Caki2 (cell line): Measurements from ENCODE around the gene HRK. TPM values are rescaled to one million over a fixed set of nuclear protein-coding genes. Genes with fewer than 3 reads are reported as not detected.

Source experiments
- DNase-seq: peaks from one replicate; pipeline ENCODE4 v3.0.0-alpha.2; 2015; ENCODE audit warnings: low read depth
- in situ Hi-C: cut with HindIII; loops from 2 replicates; pipeline ENCODE4 v1.10.0; 2016; ENCODE audit warnings: low sequenced_read_pairs, low pct_unique_long_range_greater_than_20kb, mixed read lengths
- total RNA-seq: library from RNA; depleted of rRNA; stranded (reverse); fragments of >200 nt; shearing (Covaris generic); gene quantifications from 2 replicates; pipeline ENCODE4 v1.2.3, GENCODE V29; 2014; ENCODE audit warnings: low replicate concordance

HRK gene
- total RNA-seq, 1 experiment from 2014 or later, result 0.54 TPM

DNA sequence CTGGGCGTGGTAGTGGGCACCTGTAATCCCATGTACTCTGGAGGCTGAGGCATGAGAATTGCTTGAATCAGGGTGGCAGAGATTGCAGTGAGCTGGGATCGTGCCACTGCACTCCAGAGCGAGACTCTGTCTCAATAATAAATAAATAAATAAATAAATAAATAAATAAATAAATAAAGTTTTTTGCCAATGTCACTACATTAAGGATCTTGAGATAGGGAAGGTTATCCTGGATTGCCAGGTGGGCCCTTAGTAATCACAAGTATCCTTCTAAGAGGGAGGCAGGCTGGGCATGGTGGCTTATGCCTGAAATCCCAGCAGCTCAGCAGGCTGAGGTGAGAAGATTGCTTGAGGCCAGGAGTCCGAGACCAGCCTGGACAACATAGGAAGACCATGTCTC is 25.0 kb upstream of the HRK start:
- in situ Hi-C loops, result no loop called here
- DNase-seq, result no peak

DNA sequence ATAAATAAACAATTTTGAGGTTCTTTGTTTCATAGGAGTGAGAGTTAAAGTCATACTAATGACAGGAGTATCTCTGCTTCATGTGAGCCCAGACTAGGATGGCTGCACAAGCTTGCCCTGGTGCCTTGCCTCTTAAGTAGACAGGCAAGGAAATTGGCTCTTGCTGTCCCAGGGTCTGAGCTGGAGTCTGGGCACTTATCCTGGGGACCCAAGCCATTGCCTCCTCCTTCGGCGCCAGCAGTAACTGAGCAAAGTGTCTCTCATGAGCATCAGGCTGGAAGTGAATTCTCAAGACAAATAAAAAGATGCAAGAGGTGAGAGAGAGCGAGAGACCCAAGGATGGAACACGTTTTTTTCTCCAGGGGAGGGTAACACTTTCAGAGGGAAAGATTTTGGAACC is 22.6 kb upstream of the HRK start:
- in situ Hi-C loops, result no loop called here
- no peak for DNase-seq

DNA sequence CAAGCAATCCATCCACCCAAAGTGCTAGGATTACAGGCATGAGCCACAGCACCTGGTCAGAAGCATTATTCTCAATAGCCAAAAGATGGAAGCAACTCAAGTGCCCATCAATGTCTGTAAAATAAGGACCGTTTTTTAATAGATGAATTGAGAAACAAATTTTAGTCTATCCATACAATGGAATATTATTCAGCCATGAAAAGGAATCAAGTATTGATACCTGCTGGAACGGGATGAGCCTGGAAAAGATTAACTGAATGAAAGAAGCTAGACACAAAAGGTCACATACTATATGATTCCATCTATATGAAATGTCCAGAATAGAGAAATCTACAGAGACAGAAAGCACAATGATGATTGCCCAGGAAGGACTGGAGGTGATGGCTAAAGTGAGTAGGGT is 20.4 kb upstream of the HRK start:
- DNase-seq, result no peak
- in situ Hi-C loops, result no loop called here

DNA sequence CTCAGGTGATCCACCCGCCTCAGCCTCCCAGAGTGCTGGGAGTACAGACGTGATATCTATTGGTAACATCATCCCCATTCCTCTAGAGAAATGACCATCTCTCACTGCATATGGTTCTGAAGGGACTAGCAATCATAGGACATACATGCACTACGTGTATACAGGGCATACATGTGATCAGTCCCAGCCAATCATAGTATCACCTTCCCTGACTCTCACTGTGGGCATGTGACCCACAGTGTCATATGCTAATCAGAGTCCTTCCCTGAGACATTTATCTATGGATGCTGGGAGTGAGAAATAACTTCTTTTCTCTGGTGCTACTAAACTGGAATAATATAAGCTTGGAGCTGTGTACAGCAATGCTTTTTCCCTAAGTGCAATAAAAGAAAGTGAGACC is 17.4 kb upstream of the HRK start:
- no peak for DNase-seq
- in situ Hi-C loops, result no loop called here

DNA sequence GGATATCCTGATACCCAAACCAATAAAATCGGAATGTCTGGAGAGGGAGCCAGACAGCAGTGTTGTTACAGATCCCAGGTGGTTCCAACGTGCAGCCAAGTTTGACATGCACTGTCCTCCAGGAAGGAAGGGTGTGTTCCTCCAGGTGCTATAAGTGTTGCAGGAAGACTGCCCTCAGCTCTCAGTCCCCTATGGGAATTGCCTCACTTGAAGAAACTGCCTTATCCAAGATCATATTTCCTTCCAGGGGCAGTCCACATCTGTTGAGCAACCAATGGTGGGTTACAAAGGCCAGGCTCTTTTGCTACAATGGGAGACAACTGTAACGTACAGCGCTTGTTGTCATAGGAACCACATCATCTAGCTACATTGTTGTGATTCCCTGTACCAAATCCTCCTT is 16.2 kb upstream of the HRK start:
- no peak for DNase-seq
- in situ Hi-C loops, result no loop called here

DNA sequence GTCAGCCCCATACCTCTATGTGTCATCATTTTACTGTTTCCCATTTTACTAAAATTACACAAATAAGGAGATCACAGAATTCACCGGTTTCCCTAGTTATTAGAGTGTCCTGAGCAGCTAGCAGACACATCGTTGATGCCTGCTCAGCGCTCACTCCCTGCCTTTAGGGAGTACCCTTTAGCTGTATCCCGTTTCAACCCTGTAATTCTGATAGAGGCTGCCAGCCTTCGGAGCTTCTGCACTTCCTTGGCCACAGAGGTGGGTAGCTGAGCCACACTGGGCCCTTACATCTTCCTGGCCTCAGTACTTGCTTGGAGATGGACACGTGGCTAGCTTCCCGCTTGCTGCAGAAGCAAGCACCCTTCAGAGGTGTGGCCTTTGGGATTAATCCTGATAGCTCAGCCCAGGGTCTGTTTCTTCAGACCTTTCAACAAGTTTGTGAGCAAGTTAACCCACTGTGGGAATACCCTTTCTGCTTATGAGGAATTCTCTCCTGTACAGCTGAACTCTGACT is 15.2 kb upstream of the HRK start:
- in situ Hi-C loops, result no loop called here
- no peak for DNase-seq

DNA sequence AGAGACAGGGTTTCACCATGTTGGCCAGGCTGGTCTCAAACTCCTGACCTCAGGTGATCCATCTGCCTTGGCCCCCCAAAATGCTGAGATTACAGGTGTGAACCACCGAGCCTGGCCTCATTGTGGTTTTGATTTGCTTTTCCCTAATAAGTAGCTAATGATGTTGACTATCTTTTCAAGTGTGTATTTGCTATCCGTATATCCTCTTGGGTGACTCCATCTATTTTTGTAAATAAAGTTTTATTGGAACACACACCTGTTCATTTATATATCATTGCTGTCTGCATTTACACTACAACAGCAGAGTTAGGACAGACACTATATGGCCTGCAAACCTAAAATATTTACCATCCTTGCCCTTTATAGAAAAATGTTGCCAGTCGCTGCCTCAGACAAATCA is 13.7 kb upstream of the HRK start:
- no peak for DNase-seq
- in situ Hi-C loops, result no loop called here

DNA sequence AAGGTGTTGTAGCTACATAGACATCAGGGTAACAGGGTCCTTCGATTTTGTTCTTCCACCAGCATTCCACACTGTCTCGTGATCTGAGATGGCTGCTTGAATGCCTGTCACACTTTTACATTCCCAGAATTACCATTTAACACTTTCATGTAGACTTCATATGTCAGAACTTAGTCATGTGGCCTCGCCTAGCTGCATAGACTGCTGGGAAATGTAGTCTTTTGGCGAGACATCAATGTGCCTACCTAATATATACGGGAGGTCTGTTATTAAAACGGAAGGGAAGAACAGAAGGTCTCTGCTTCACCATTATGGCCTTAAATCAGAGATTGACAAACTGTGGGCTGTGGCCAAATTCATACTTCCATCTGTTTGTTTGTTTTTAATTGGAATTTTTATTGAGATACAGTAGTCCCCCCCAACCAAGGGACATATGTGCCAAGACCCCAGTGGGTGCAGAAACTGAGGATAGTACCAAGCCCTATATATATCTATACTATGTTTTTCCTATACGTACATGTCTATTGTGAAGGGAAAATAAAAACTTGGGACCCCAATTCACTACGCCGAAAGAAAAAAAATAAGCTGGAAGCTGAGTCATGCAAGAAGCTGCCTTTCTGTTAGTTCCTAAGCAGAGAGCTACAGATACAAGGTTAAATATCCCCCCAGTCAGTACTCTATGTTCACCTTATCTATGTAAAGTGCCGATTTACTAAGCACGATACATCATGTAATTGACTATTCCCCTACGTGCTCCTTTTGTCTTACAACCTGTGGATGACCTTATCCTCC is 11.3 kb upstream of the HRK start:
- DNase-seq, result no peak
- in situ Hi-C loops, result no loop called here

DNA sequence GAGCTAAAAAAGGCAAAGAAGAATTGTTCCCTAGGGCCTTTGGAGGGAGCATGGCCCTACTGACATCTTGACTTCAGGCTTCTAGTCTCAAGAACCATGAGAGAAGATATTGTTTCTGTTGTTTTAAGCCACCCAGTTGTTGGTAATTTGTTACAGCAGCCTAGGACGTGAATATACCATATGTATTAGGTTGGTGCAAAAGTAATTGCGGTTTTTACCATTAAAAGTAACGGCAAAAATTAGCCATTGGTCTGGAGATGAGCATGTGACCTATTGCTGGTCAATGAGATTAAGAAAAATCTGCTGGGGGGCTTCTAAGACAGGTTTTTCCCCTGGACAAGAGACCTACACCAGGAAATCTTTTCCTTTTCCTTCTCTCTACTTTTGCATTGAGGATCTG is 9.8 kb upstream of the HRK start:
- no peak for DNase-seq
- in situ Hi-C loops, result no loop called here

DNA sequence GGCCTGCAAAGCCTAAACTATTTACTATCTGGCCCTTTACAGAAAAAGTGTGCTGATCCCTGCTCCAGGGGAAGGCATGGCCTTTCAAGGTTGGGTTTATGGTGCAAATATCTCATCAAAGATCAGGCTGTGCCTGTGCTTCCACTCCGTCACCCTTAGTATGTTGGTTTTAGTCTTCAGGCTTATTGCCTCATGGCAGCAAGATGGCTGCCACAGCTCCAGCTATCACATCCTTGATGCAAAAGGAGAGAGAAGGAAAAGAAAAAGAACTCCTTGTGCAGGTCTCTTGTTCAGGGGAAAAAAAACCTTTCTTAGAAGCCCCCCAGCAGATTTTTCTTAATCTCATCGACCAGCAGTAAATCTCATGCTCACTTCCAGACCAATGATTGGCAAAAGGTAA is 9.1 kb upstream of the HRK start:
- in situ Hi-C loops, result no loop called here

DNA sequence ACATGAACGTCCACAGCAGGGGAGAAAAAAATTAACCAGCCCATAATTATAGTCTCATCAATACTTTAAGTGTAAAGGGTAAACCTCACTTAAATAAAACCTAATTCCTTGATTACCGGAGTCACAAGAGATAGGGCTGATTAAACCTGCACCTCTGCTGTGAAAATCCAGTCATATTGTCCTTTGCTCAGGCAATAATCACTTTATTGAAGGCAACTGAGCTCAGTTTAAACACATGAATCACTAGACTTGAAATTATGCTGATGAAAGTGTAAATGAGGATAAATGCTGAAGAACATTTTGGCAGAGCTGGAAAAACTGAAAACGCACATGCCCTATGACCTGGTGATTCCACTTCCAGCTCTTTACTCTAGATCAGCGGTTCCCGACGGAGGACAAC is 6.7 kb upstream of the HRK start:
- no peak for DNase-seq
- in situ Hi-C loops, result no loop called here

More for the DNA sequence above, 9.1 kb upstream of the HRK start:
- no peak for DNase-seq

DNA sequence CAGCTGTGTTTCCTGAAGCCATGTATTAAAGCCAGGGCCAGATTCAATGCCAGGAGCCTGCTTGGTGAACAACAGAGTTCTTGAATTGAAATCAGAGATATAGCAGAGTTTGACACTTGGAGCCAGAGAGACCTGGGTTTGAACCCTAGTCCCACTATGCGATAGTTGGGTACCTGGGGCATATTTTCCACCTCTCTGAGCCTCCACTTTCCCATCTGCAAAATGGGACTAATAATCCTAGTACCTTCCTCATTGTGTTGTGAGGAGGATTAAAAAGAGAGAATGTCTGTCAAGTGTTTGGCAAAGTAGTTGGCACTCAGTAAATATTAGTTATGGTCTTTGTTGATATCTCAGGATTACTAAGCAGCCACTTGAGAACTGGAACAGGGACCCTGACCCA is 6.0 kb upstream of the HRK start:
- in situ Hi-C loops, result no loop called here

DNA sequence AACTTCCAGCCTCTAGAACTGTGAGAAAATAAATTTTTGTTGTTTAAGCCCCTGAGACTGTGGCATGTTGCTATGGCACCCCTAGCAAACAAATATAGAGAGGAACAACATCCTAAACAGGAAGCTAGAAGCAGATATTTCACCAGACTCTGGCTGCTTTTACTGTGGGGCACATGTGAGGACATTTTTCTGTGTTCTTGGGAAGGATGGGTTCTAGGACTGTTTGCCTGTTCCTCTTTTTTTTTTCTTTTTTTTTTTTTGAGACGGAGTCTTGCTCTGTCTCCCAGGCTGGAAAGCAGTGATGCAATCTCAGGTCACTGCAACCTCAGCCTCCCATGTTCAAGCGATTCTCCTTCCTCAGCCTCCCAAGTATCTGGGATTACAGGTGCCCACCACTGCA is 4.2 kb upstream of the HRK start:
- no peak for DNase-seq
- in situ Hi-C loops, result no loop called here

More for the DNA sequence above, 6.0 kb upstream of the HRK start:
- no peak for DNase-seq

DNA sequence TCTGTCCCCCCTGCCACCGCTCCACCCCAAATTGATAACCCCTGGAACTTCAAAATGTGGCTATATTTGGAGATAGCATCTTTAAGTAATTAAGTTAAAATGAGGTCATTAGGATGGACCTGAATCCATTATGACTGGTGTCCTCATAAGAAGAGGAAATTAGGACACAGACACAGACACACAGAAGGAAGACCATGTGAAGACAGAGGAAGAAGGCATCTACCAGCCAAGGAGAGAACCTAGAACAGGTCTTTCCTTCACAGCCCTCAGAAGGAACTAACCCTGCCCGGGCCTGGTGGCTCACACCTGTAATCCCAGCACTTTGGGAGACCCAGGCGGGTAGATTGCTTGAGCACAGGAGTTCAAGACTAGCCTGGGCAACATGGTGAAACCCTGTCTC is 3.6 kb upstream of the HRK start:
- in situ Hi-C loops, result no loop called here
- no peak for DNase-seq

DNA sequence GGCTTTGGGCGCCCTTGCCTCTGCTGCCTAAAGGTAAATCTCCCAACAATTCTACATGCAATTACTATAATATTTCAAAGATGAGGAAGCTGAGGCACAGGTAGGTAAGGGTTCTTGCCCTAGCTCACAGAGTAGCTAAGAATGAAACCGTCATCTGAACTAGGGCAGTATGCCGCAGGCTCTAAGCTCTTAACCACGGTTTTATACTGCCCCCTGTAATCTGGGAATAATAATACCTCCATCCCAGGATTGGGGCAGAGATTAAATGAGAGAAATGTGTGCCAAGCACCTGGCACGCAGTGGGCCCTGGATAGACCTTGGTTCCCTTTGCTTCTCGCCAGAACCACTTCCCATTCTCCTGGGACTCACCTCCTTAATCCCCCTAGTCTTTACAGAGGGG is 1.5 kb upstream of the HRK start:
- DNase-seq, result no peak
- in situ Hi-C loops, result no loop called here

DNA sequence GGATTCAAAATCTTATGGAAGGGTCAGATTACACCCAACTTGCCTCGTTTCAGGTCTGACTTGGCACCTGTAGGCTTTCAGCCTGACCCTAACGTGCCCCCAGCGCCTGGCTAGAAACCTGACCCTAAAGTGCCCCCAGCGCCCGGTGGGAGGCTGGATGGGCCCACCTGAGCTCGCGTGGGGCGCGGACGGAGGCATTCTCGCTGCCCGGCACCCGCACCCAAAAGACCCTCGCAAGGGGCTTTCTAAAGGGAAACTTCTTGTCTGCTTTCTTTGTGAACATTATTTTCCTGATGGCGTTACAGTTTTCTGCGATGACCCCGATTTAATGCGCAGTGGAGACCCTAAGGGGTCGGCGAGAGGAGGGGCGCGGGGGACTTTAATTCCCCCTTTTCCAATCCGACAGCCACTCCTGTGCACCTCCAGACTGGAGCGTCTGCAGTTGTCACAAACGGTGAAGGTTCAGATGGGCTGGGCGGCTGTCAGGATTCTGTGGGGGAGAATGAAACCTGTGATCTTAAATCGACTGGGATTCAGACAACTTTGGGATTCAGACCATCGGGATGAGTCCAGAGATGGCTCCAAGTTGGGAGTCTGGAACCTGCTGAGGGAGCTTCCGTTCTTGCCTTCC is 751 bp upstream of the HRK start:
- in situ Hi-C loops, result no loop called here
- DNase-seq, result no peak

DNA sequence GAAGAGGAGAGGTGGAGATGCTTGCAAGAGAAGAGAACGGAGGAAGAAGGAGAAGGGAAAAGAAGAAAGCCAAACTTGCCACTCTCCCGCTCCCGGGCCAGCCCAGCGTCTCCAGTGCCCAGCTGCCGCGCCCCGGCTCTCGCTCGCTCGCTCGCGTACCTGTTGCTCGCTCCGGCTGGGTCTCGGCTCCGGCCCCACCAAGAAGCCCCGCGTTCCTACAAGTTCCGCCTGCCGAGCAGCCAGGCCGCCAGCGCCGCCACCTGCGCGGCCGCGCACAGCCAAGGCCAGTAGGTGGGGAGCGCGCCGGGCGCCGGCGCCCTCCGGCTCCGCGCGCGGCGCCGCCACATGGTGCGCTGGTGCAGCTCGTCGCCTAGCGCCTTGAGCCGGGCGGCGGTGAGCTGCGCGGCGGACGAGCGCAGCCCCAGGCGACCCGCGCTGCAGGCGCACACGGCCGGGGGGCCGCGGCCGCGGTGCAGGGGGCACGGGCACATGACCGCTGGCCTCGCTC is 370 bp downstream of the HRK start:
- in situ Hi-C loops, result no loop called here

DNA sequence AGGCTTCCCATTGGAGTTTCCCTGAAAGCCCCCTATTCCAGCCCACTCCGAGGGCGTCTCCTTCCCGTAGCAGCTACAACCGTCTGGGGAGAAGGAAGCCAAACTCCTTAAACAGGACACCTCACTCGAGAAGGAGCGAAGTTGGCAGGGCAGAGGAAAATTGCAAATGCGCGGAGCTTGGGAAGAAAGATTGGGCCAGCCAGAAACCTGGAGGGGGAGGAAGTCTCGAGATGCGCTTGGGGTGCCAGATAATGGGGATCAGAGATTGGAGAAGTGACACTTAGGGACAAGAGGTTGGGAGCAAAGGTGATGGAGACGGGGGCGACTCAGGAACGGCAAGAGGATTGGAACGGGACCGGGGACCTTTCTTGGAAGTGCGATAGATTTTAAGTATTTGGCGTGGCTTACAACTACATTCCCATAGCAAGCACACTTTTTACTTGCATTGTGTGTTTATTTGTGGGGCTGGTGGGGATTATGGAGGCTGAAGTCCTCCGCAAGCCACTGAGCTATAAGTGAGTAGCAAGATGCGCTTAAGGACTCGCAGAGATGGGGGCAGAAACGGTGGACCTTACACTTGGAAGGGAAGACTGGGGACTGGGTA is 926 bp downstream of the HRK start:
- no peak for DNase-seq
- in situ Hi-C loops, result no loop called here

More for the DNA sequence above, 370 bp downstream of the HRK start:
- peak; percentile 63 for DNase-seq

DNA sequence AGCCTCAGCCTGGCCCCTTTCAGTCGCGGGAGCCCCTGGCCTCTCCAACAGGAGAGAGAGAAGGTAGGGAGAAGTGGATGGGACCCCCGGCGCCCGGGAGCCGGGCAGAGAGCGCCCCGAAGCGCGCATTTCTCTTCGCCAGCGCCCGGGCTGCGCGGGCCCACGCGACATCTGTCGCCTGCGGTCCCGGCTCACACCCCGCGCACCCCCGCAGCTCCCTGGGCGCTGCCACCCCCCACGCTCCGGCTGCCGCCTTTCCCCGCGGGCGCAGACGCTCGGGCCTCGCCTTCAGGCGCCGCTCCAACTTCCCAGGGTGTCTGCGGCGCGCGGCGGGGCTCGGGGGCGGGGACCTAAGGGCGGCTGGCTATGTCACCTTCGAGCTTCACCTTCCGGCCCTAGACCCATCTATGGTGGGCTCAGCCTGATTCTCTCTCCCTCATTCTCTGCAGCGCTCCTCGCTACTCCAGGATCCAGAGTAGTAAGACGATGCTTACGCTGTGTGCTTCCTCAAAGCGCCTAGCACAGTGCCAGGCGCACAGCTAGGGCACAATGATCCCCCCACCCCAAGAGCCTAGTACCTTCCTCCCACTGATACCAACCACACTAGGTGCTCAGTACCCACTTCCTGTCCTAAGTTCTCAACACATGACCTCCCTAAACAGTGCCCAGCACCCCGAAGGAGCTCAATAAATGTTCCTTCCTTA is 1.6 kb downstream of the HRK start:
- DNase-seq, result no peak
- in situ Hi-C loops, result no loop called here
